ENCODE data around the gene SF3B4.

GRCh38 chr1:149931212-149931790, 3.7 kb upstream of the SF3B4 start:
- TF ChIP-seq CTCF (IDR thresholded peaks at IDR 0.05) = no peak
- no peak for TF ChIP-seq POLR2AphosphoS5 (IDR thresholded peaks at IDR 0.05)
